Daoy (cell line): ENCODE measurements around the gene EFHC1. TPM values are rescaled to one million over a fixed set of nuclear protein-coding genes. Genes with fewer than 3 reads are reported as not detected.
A peak's percentile ranks its signal among the peaks of the same experiment; 100 is the strongest.

Source experiments
- DNase-seq: peaks from one replicate; pipeline ENCODE4 v3.0.0-alpha.2; 2015; ENCODE audit warnings: low read depth
- total RNA-seq: library from RNA; depleted of rRNA; stranded (reverse); fragments of >200 nt; shearing (Covaris generic); gene quantifications from 2 replicates; pipeline ENCODE4 v1.2.3, GENCODE V29; 2014

EFHC1 gene
- total RNA-seq, 1 experiment from 2014 or later: 20.4 TPM

DNA sequence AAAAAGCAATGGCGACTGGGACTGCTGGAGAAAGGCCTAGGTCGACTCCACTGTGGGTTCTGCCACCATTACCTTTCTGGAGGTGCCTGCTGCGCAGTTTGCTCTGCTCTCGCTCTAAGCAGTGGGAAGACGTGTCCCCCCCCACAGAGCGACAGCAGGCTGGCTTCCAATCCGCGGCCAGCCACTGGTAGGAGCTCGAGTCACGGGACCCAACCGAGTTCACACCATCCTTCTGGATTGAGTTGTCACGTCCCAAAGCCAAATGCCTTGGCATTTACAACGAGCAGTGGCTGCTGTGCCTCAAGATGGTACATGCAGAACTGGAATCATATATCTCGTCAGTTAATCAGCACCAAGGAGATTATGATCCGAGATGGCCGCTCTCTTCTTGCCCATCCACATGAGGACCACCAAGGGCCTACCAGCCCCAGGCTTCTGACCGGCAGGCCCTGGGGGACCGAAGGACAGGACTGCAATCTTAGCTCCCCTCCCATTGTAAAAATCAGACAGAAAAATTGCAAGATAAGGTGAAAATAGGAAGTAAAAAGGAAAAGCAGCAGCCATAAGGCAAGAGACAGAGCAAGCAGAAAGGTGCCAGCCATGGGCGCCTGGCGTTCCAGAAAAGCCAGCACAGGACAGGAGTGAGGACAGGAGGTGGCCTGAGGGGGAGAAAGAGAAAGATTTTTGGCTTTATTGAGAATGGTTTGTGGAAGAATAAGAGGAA is 82.3 kb downstream of the EFHC1 start:
- DNase-seq: no peak

- peak; percentile 87 for DNase-seq
Measured at GRCh38 chr6:52503323-52503747, 83.2 kb downstream of the EFHC1 start.

DNA sequence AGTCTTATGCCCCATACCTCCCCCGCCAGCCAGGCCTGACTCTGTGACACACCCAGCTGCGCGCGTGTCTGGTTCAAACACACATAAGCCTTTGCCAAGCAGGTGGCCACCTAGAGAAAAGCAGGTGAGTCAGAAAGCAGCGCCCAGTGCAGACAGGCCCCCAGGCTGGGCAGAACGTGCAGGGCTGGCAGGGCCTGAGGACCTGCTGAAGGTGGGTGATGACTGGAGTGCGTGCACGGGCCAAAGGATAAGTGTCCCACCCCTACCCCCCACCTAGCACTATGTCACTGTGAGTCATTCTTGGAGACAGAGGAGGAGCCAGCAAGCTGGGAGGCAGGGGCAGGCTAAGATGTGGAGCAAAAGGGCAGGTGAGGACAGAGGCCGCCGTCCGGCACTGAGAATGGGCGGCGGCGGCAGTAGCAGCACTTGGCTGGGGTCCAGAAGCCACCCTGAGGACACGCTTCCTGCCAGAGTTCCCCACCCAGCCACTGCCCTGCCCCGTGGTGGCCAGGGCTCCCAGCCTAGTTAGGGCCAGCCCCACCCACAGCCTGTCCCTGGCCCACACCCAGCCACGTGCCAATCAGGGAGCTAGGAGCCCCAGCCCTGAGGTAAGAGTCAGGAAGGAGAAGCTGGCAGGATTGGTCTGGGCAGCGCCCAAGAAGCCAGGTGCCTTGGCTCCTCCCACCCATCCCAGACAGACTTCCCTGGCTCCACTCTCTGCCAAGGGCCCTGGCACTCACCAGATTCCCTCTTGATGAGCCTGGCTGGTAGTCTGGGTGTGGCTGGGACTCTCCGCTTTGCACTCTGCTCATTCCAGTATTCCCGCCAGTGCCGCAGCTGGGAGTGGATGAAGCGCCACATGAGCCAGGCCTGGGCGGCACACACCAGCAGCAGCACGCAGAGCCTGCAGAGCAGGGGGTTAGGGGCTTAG is 84.0 kb downstream of the EFHC1 start:
- peak; percentile 99 for DNase-seq

GRCh38 chr6:52504782-52505136 is 84.6 kb downstream of the EFHC1 start:
- DNase-seq: no peak

DNA sequence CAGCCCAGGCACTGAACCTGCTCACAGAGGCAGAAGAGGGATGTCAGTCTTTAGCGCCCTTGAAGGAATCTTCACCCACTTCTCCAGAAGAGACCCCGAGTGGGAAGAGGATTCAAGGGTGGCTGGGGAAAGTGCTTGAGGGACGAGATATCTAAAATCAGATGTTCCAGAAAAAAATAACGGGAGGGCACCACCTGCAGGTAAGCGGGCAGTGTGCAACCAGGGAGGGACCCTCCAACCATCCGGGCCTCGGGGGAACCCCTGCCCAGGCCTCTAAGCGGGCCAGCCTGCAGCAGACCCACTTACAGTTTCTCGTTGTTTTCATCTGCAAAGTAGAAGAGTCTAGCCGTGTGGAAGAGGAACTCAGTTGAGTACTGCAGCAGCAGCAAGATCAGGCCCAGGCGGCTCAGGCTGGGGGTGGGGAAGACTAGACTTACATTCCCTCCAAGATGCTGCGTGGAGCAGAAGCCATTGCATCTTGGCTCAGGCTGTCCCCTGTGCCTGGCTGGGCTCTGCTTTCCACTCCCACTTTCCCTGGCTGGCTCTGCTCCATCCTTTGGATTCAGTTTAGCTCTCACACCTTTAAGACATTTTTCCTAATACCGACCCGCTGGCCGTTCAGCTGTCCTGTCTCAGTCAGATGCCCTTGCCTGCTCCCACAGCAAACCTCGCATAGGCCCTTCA is 85.7 kb downstream of the EFHC1 start:
- no peak for DNase-seq

DNA sequence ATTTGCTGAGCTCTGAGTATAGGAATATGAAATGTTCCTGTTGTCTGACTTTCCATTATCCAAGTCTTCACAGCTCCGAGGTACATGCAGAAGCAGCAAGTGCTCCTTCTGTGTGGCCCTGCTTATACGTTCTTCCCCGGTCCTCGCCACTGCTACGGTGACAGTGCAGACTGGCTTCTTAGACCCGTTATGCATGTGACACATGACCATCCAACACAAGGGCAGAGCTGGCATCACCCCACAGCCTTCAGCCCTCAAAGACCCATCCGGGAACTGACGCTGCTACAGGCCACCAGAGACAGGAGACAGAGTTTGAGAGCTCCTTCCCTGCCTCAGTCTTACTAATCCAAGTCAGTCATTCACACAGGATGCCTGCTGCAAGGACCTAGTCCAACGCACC is 86.3 kb downstream of the EFHC1 start:
- no peak for DNase-seq

- peak; percentile 53 for DNase-seq
Measured at GRCh38 chr6:52507557-52508260, 87.6 kb downstream of the EFHC1 start.

GRCh38 chr6:52508261-52508739 is 88.2 kb downstream of the EFHC1 start:
- no peak for DNase-seq

- DNase-seq: peak; percentile 81
Measured at GRCh38 chr6:52509281-52510212, 89.4 kb downstream of the EFHC1 start.

DNA sequence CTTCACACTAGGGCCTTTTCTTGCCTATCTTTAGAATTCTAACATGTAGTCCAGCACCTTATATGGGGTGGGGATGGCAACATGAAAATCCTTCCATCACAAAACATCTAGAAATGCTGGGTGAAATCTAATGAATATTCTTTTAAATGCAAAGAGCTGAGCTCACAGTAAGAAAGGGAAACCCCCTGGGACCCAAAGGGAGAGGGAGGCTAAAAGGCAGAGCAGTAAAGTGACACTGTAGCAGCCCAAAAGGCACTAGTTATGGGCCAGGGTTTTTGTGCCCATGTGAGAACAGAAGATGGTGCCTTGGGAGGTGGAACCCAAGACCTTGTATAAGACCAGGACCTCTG is 90.0 kb downstream of the EFHC1 start:
- no peak for DNase-seq

GRCh38 chr6:52511163-52511562 is 91.0 kb downstream of the EFHC1 start:
- no peak for DNase-seq

- peak; percentile 48 for DNase-seq
Measured at GRCh38 chr6:52511572-52512151, 91.5 kb downstream of the EFHC1 start.

- DNase-seq: peak; percentile 79
Measured at GRCh38 chr6:52512199-52512598, 92.1 kb downstream of the EFHC1 start.

- no peak for DNase-seq
Measured at GRCh38 chr6:52513464-52513863, 93.3 kb downstream of the EFHC1 start.

- DNase-seq: no peak
Measured at GRCh38 chr6:52513896-52514295, 93.8 kb downstream of the EFHC1 start.

GRCh38 chr6:52514514-52514913 is 94.4 kb downstream of the EFHC1 start:
- peak; percentile 74 for DNase-seq

GRCh38 chr6:52515219-52515960 is 95.2 kb downstream of the EFHC1 start:
- DNase-seq: no peak

GRCh38 chr6:52516269-52516668 is 96.1 kb downstream of the EFHC1 start:
- no peak for DNase-seq

DNA sequence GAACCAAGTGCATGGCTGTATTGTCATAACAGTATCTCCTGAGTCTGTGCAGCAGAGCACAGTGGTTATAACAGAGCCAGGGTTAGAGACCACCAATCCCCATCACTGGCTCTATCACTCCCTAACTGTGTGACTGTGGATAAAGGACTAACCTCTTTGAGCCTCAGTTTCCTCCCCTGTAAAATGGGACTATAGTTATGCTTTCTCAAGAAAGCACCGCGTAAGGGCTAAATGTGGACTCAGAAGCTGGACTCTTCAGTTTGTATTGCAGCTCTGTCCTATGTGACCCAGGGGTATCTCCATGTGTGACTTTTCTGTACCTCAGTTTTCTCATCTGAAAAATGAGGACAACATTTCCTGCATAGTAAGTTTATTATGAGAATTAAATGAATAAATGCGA is 96.8 kb downstream of the EFHC1 start:
- no peak for DNase-seq
